Fibroblast of lung (primary cell): ENCODE measurements around the gene BANF1.

Experiments used
- CTCF ChIP-seq, 2 donors: IDR thresholded peaks in 1 of 2; conservative IDR thresholded peaks in 1 of 2; 1 replicate in 1 of 2; 2 replicates in 1 of 2; pipeline ENCODE4 v1.5.1; 2011 to 2012; ENCODE audit warnings: low read length in 2 of 2, control low read depth in 1 of 2, inconsistent platforms in 1 of 2, low read depth in 1 of 2, mild to moderate bottlenecking in 1 of 2
- EZH2 ChIP-seq: IDR thresholded peaks from 2 replicates; pipeline ENCODE4 v1.5.1; 2012; ENCODE audit warnings: low read length, control low read depth, mild to moderate bottlenecking; ENCODE audit errors: missing control alignments

GRCh38 chr11:65977621-65978390, 24.5 kb upstream of the BANF1 start:
- TF ChIP-seq CTCF (conservative IDR thresholded peaks at IDR 0.05 in 1 of 2, IDR thresholded peaks at IDR 0.05 in 1 of 2; ENCODE audit: low read depth in 1 of 2, low read length in 2 of 2) = no peak
- TF ChIP-seq EZH2 = no peak
